HepG2 (cell line): Measurements from ENCODE around the gene SLC4A9. TPM values are rescaled to one million over a fixed set of nuclear protein-coding genes. Genes with fewer than 3 reads are reported as not detected.

Source experiments
- ATAC-seq: fragments of 200-7000 bp; cut with Tn5 transposase; 3 replicates; pipeline ENCODE4 v1.9.1; 2020; ENCODE audit warnings: mild to moderate bottlenecking, moderate library complexity
- BruUV-seq: library from RNA; stranded (reverse); fragments of 400-500 nt; replicated peaks from 2 replicates; lab custom pipeline; 2021; lab: Mats Ljungman, UMichigan
- CTCF ChIA-PET: fragments of 300-600 bp; formaldehyde crosslinking; extraction: SDS; loops from one replicate; lab custom pipeline; 2021; ENCODE audit warnings: low total read pairs, inconsistent platforms, low intra/inter-chr PET ratio; lab: Yijun Ruan, JAX
- POLR2A ChIA-PET: fragments of 350-600 bp; sonication (Branson Sonifier 250); formaldehyde crosslinking; loops from one replicate; lab custom pipeline; 2020; ENCODE audit warnings: antibody characterized with exemption, inconsistent platforms; lab: Yijun Ruan, JAX
- DNase-seq: peaks from one replicate; pipeline ENCODE4 v3.0.0-alpha.2; 2015; ENCODE audit warnings: low spot score
- FAIRE-seq: peaks from 3 replicates; lab custom pipeline; 2011; peaks lifted over from hg19 to GRCh38; lab: Jason Lieb, UNC
- H2AFZ ChIP-seq: one replicate; pipeline ENCODE4 v1.6.1; 2011; ENCODE audit warnings: low read length, inconsistent platforms
- H3K27ac ChIP-seq: fragments of 300-600 bp; 3 replicates; pipeline ENCODE4 v1.8.0; 2011; ENCODE audit warnings: mixed run types, mild to moderate bottlenecking, mixed read lengths, low read length, inconsistent platforms; ENCODE audit not compliant: insufficient read depth; ENCODE audit errors: extremely low read length
- H3K27me3 ChIP-seq, 2 experiments: fragments of 200-600 bp in 1 of 2; 2 replicates in 1 of 2; 3 replicates in 1 of 2; pipeline versions ENCODE4 v1.6.0 to v1.8.0; 2011; ENCODE audit warnings: low read length in 2 of 2, mild to moderate bottlenecking in 2 of 2, moderate library complexity in 2 of 2, inconsistent platforms in 1 of 2; ENCODE audit not compliant: insufficient read depth in 2 of 2, control insufficient read depth in 1 of 2
- H3K36me3 ChIP-seq, 2 experiments: fragments of 200-600 bp in 1 of 2; replicated peaks in 1 of 2; 2 replicates in 1 of 2; 3 replicates in 1 of 2; pipeline versions ENCODE4 v1.5.1 to v1.8.0; 2011; ENCODE audit warnings: low read length in 2 of 2, inconsistent platforms in 1 of 2; ENCODE audit not compliant: insufficient read depth in 2 of 2, control insufficient read depth in 1 of 2
- H3K4me1 ChIP-seq: 2 replicates; pipeline ENCODE4 v1.5.1; 2012; ENCODE audit warnings: low read length, inconsistent platforms; ENCODE audit not compliant: insufficient read depth
- H3K4me2 ChIP-seq: 2 replicates; pipeline ENCODE4 v1.6.0; 2011; ENCODE audit warnings: low read depth, low read length, inconsistent platforms
- H3K4me3 ChIP-seq, 3 experiments: fragments of 200-600 bp in 1 of 3; sonication (generic), shearing (Covaris generic) in 1 of 3; replicated peaks in 1 of 3; 2 replicates each; pipeline ENCODE4 v1.5.1; 2011 to 2016; ENCODE audit warnings: low read length in 3 of 3, inconsistent platforms in 2 of 3, low read depth in 2 of 3, mild to moderate bottlenecking in 2 of 3, control low read depth in 1 of 3, mixed read lengths in 1 of 3; ENCODE audit not compliant: insufficient read depth in 1 of 3
- H3K79me2 ChIP-seq: one replicate; pipeline ENCODE4 v1.6.1; 2011; ENCODE audit warnings: low read length, inconsistent platforms; ENCODE audit not compliant: insufficient read depth
- H3K9ac ChIP-seq: 2 replicates; pipeline ENCODE4 v1.6.0; 2011; ENCODE audit warnings: mild to moderate bottlenecking, low read depth, low read length, inconsistent platforms; ENCODE audit not compliant: insufficient read depth
- H3K9me3 ChIP-seq: 2 replicates; pipeline ENCODE4 v1.5.1; 2012; ENCODE audit warnings: mild to moderate bottlenecking, low read length
- H4K20me1 ChIP-seq: 2 replicates; pipeline ENCODE4 v1.6.0; 2011; ENCODE audit warnings: inconsistent platforms, mild to moderate bottlenecking, low read length, moderate library complexity; ENCODE audit not compliant: insufficient read depth
- HOXD1 ChIP-seq: sonication (generic); formaldehyde crosslinking; IDR thresholded peaks from 2 replicates; pipeline ENCODE4 v1.5.0; 2020; ENCODE audit warnings: missing genetic modification reagents
- ZNF577 ChIP-seq: sonication (generic); formaldehyde crosslinking; IDR thresholded peaks from 2 replicates; pipeline ENCODE4 v1.4.0; 2020; ENCODE audit warnings: mild to moderate bottlenecking, low read depth, missing genetic modification reagents, borderline replicate concordance
- WGBS: methylation state at CpG from one replicate; pipeline ENCODE4 v1.1.6; 2017; ENCODE audit warnings: low lambda C conversion rate; 5-methylcytosine and 5-hydroxymethylcytosine counted together
- in situ Hi-C: cut with HindIII; loops from 2 replicates; pipeline ENCODE4 v1.10.0; 2017; ENCODE audit warnings: low pct_unique_long_range_greater_than_20kb; ENCODE audit not compliant: extremely low pct_ligation_motif_present
- intact Hi-C: fragments of 100-400 bp; cut with micrococcal nuclease; formaldehyde crosslinking; loops from one replicate; pipeline ENCODE4 v1.10.0; 2022; ENCODE audit not compliant: unreplicated experiment
- polyA plus RNA-seq, 8 experiments: library from polyadenylated mRNA; depleted of rRNA in 3 of 8; stranded (reverse) in 7 of 8; unstranded in 1 of 8; fragments of >200 nt; fragmentation: Illumina TruSeq in 4 of 8; extraction: Trizol in 4 of 8; gene quantifications; 2 replicates each; pipeline versions ENCODE4 v1.2.1 to v1.2.3, GENCODE V29; 2011 to 2016; ENCODE audit warnings: low read depth in 4 of 8, missing spikeins in 1 of 8, mixed read lengths in 1 of 8; ENCODE audit not compliant: insufficient read depth in 1 of 8
- total RNA-seq, 5 experiments: library from RNA; depleted of rRNA; stranded (reverse); fragments of >200 nt; fragmentation: Illumina TruSeq; extraction: Trizol; gene quantifications; 2 replicates each; pipeline ENCODE4 v1.2.3, GENCODE V29; 2016; ENCODE audit warnings: low read depth in 1 of 5

The SLC4A9 gene
- total and polyA plus RNA-seq, 2 of the 13 experiments (the other 11 are each of a cell fraction or from before 2014, with no cell fraction given): not detected

DNA sequence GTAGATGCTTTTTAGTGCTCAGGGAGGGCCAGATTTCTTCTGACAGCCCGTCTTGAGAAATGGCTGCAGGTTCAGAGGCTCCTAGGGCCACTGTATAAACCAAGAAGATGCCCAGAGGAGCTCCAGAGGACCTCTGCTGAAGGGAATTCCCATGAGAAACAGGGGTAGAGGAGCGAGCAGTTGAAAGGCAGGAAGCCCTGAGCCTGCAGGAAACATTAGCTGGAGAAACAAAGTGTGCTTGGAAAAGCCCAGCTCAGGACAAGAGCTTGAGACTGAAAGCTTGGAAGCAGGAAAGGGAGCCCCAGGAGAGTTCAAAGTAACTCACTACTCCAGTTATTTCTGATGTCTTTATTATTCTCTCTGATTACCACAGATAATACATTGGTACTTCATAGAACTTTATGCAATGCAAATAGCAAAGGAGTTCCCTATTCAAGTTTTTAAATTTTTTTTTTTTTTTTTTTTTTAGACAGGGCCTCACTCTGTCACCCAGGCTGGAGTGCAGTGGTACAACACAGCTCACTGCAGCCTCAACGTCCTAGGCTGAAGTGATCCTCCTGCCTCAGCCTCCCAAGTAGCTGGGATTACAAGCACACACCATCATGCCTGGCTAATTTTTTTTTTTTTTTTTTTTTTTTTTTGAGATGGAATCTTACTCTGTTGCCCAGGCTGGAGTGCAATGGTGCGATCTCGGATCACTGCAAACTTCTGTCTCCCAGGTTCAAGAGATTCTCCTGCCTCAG lies 30.1 kb upstream of the SLC4A9 start:
- Histone ChIP-seq H3K9ac (no peak overlapping the region), H2AFZ (no peak overlapping the region), H4K20me1 (no peaks in the 10 kb centered on the region), H3K9me3 (no peaks in the 10 kb centered on the region), H3K4me2 (no peak overlapping the region), H3K27ac (no peak overlapping the region), H3K36me3 (peaks cover 0 to 2% of the 10 kb centered on the region in 2 experiments; a peak in 1 of 5 replicates), H3K4me1 (peaks cover 56% of the 10 kb centered on the region), H3K27me3 (no peaks in the 10 kb centered on the region)
- intact Hi-C loops: no loop called here
- in situ Hi-C loops: no loop called here
- WGBS: 48% methylated on average over 5 of the region's 5 CpGs
- ATAC-seq: no peak
- BruUV-seq: no TSS peak
- ChIA-PET CTCF (no interaction called here), POLR2A (interaction anchor here (2.6 to 3.3 kb wide), 2 partner anchors 16 to 27 kb away, joined by 7 to 19 read pairs; partner anchors contain the start of genes HBEGF and PFDN1)
- no peak for DNase-seq
- no peak for TF ChIP-seq ZNF577 (CRISPR knock-in tag)
- TF ChIP-seq, all 625 proteins: peak for 0
- no peak for FAIRE-seq
- no peaks in the 10 kb centered on the region for H3K79me2 ChIP-seq
- H3K4me3 ChIP-seq: no peak overlapping the region

DNA sequence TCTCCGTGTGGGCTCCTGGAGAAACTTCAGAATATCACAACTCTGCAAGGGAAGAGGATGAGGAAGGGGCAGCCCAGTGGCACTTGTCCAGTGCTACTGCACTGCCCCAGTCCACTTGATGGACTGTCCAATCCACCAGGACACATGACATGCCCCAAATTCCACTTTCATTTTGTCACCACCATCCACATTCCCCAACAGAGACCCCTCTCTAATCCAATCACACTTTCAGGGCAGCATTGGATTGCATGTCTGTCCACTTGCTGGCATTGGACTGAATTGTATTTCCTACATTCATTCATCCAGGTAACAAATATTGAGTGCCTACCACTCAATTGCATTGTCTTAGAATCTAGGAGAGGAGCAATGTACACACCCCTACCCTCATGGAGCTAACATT lies 28.4 kb upstream of the SLC4A9 start:
- WGBS: 67% methylated on average over 1 of the region's 1 CpG
- Histone ChIP-seq H2AFZ (no peak overlapping the region), H3K9ac (no peak overlapping the region), H3K4me1 (peaks cover 50% of the 10 kb centered on the region), H3K27ac (no peak overlapping the region), H3K79me2 (no peaks in the 10 kb centered on the region)
- FAIRE-seq (no peak), ATAC-seq (no peak), DNase-seq (no peak)
- POLR2A ChIA-PET: no interaction called here
- no peak for TF ChIP-seq HOXD1 (CRISPR knock-in tag)
- TF ChIP-seq, all 625 proteins: peak for 0
- Histone ChIP-seq H3K36me3 (peaks cover 0 to 5% of the 10 kb centered on the region in 2 experiments; a peak in 3 of 5 replicates), H3K27me3 (no peaks in the 10 kb centered on the region), H3K9me3 (no peaks in the 10 kb centered on the region), H3K4me3 (no peak overlapping the region), H3K4me2 (no peak overlapping the region), H4K20me1 (no peaks in the 10 kb centered on the region)
- intact Hi-C loops (no loop called here), in situ Hi-C loops (no loop called here)
- CTCF ChIA-PET: no interaction called here
- no TSS peak for BruUV-seq
